GM18498 (cell line): Measurements from ENCODE around the gene ADGRD1.
A peak's percentile ranks its signal among the peaks of the same experiment; 100 is the strongest.

Experiments used
- ATAC-seq: cut with Tn5 transposase; IDR thresholded peaks from one replicate; pipeline ENCODE4 v1.9.1; 2021; ENCODE audit warnings: mild to moderate bottlenecking, moderate library complexity; ENCODE audit not compliant: unreplicated experiment

The ADGRD1 gene

DNA sequence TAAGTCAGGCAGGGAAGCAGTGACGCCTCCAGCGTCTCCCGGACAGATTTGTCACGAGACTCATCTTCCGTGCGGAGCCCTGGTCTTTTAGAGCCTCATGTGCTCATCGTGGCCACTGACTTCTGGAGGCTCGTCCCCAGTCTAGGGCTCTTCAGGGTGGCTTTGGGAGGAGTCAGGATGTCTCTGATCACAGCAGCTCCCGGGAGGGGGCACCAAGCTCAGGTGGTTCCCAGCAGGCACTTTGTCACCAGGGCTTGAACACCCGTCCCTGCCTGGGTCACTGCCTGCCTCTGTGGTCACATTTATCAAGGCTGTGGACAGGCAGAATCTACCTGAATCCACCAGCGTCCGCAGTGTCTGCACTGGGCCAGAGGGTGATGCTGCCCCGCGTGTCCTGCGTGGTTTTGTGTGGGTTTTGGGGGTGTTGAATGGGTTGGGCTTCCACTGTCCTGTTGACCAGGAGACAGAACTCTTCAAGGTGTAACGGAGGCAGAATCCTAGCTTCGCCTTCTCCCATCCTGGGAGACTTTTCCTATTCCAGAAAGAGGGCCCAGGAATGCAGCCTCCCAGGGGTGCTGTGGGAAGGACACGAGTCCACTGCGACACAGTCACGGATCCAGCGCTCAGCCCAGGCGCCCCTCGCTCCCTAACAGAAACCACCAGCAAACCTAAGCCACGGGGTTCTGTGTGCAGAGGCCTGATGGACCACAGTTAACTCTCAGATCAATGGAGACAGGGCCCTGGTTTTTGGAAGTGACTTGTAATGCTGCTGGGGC lies 132.3 kb downstream of the ADGRD1 start:
- no peak for ATAC-seq

DNA sequence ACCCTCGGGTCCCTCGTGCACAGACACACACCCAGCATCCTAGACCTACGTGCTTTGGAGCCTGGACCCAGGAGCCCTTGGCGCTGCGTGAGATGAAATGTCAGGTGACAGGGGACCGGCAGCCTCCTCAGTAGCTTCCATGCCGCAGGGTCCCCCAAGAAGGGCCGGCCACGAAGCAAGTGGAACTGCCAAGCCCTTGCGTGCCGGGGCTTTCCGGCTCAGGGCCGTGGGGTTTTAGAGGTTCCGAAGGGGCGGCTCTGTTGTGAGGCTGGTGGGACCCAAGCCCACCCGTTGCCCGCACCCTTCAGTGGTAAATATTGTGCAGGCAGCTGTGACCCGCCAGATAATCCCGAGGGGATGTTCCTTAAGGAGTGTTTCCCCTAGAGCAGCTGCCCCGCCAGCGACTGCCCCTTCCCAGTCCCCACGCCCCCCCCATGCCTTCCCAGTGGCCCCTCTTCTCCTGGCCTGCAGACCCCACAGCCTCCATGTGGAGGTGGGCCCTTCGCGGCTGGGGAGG lies 133.7 kb downstream of the ADGRD1 start:
- ATAC-seq = no peak

DNA sequence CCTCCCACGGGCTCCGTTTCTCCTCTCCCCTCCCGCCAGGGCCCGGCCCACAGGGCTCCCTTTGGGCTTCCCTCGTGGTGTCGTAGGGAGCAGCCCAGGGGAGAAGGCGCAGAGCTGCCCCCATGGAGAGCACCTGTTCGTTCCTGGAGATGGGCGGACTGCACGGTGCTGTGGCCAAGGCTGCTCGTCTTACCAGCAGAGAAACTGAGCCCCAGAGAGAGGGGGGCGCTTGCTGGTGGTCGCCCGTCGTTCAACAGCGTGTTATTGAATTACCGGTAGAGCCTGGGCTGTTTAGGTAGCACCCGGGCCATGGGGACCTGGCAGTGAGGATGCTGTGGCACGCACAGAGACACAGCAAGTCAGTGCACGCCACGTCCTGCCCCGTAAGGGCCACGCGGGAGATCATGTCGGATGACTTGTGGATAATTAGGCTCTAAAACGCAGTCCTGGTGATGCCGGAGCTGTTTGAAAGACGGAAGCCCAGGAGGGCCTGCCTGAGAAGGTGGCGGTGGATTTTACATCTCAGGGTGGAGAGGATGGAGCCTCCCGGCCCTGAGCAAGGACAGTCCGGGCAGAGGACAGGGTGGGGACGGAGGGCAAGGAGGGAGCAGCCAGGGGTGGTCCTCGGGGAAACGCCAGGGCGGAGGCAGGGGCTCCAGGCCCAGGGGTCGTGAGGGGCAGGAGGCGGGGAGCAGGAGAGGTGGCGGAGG lies 134.4 kb downstream of the ADGRD1 start:
- ATAC-seq = no peak

DNA sequence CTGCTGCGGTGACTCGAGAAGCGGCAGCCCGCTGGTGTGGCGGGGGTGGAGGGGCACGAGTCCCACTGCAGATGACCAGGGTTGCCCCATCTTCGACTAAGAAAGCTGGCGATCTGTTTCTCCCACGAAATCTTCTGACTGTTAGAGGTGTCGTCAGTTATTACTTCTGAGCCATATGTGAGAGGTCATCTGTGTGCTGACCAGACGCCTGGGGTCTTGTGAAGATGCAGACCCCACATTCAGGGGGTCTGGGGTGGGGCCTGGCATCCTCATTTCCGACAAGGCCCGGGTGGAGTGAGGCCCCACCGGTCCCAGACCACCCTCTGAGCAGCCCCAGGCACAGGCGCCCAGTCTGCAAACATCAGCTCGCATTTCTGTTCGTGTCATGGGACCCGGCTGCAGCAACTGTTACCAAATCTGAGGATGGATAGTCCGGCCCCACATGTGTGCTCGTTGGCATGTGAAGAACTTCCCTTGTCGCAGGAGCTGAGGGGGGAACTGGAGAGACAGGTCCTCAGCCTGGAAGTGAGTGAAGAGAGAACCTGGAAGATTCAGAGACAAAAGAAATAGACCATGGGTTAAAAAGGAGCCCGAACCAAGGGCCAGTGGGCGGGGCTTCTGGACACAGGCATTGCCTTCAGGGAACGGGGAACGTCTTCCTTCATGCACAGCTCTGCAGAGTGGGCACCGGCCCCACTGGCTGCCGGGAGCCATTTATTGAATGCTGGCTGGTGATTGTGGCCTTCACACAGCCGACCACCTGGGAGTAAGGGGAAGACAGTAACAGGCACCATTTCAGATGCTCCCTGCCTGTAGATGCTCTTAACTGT lies 135.2 kb downstream of the ADGRD1 start:
- ATAC-seq = no peak

DNA sequence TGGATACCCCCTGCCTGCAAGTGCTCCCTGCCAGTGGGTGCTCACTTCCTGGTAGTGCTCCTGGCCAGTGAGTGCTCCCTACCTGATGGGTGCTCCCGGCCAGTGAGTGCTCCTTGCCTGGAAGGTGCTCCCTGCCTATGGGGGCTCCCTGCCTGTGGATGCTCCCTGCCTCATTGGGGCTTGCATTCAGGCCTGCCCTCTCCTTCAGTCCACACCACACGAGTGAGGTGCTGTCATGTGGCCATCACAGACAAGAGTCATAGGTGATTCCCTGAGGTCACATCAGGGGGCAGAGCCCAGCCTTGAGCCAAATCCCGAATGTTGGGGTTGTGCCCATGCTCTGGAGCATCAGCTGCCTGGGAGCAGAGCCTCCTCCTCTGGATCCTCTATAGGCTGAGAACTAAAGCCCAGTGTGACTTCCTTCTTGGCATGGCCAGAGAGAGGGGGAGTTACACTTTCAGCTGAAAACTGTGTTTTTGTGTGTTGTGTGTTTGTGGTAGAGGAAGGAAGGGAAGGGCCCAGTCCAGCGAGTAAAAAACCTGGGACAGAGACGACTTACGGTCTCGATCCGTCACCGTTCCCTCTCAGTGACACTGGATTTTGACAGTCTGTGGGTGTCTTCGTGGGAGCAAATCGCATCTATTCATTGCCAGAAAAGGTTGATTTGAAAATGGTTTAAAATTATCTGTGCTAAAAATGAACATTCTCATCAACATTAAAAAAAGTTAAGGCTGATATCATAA lies 136.0 kb downstream of the ADGRD1 start:
- no peak for ATAC-seq

DNA sequence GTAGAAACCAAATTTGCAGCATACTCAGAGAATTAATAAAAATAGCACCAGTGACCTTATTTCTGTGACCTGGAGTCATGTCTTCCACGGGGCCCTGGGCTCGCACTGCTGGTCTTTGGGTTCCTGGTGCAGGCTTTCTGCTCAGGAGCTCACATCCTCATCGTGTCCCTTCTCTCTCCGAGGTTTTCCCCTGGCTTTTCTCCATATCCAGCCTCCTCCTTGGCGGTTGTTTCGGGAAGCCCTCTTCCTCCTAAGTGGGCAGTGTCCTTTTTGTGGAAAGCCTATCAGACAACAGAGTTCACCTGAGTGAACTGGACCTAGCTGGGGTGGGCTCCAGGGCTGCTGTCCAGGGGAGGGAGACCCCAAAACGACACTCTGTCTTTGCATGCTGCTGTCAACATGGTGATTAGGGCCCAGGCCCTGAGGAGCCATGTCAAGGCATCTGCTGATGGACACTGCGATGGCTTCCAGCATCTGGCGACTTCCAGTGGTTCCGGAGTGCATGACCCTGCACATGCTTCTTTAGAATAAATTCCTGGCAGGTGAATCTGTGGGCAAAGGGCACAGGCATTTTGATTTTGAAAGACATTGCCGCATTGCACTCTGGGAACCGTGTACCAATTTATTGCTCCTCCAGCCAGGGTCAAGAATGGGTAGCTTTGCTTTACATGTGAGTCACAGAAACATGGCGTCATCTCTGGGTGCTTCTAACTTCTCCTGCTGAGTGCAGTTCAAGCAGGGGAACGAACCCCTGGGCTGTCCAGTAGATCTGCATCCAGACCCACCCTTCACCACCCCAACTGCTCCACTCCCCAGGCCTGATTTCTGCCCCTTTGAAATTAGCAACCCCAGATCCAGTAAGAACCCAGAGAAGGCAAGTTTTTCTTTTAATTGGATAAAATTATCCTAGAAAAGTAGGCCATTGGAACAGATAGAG lies 136.8 kb downstream of the ADGRD1 start:
- no peak for ATAC-seq

DNA sequence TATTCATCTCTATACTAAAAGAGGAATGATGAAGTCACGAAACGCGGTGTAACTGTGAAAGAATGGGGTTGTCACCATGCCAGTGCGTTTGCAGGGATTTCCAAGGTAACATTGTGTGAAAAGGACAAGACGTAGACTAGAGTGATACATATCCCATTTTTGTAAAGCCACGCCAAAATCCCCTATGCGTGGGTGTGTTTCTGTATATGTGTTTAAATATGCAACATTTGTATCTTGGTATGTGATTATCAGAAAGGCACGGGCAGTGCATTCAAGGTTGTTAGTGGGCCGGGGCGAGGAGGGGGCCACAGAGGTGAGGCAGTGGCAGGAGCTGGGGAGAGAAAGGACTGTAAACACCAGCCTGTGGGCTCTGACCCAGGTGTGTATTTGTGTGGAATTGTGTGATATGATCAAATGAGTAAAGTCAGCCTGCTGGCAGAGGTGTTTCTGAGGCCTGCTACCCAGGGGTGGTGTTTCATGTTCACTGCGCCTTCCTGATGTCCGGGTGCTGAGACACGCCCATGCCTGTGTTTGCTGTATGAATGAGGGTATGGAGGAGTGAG lies 137.8 kb downstream of the ADGRD1 start:
- no peak for ATAC-seq

DNA sequence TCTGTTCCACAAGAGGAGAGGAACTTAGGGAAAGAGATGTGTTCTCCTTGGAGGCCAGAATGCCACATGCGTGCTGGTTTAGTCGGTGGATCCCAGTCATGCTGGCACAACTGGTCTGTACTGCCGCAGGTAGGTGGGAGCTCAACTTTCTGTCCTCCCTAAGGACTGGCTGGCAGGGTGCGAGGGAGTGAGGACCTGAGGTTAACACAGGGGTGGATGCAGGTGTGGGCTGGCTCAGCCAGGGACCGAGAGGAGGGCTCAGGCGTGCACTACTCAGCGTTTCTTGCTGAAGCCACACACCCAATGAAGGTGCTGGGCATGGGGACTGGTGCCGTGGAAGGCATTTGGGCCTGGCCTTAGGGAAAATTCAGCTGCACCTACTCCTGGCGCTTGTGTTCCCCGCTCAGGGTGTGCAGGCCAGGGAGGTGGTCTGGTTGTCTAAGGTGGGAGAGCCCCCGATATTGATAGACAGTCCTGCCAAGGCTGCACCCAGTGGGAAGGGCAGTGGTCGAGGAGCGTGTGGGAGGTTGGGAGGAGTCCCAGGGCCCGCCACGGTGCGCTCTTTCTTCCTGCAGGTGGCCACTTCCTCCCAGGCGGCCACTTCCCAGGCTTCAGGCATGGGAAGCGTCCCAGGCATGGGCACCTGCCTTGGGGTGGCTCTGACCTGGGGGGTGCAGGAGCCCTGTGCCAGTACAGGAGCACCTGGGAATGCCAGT lies 138.4 kb downstream of the ADGRD1 start:
- no peak for ATAC-seq

DNA sequence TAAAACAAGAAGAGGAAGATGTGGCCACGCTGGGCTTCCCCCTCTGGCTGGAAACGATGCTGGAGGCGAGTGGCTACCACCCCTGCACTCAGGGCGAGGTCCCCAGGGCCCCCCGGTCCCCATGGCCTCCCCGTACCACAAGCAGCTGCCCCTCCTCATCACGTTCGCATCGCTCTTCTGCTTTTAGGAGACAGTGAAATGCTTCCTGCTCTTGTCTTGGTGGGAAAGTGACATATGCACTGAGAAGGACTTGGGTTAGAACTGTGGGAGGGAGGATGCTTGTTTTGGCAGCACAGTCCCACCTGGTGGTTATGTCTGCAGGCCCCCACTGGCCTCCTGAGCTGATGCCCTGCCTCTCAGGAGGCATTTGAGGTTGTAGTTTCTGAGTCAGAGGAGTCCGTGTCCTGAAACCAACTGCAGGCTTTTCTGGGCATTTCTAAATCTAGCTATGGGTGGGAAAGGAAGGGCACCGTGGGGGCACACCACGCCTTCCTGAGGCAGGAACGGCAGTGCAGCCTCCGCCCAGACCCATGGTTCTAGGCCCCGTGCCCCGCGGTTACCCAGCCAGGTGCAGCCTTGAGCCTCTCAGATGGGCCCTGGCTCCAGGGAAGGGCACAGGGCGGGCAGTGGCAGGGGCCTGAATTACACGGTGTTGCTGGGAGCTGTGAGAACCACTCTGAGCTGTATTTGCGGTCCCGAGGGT lies 139.3 kb downstream of the ADGRD1 start:
- peak; percentile 69 for ATAC-seq

DNA sequence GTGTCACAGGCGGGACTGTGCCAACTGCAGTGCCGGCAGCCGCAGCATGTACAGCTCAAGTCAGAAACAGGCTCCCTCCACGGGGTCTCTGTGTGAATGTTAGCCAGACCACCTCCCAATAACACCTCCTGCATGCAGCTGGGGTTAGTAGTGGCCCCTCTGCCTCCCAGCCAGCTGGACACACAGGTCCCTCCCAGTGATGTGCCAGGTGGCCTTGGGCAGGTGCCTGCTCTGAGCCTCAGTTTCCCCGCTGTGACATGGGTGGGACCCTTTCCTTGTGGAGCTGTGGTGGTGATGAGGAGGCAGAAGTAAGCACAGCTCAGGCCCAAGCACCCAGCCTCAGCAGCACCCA lies 139.9 kb downstream of the ADGRD1 start:
- no peak for ATAC-seq

DNA sequence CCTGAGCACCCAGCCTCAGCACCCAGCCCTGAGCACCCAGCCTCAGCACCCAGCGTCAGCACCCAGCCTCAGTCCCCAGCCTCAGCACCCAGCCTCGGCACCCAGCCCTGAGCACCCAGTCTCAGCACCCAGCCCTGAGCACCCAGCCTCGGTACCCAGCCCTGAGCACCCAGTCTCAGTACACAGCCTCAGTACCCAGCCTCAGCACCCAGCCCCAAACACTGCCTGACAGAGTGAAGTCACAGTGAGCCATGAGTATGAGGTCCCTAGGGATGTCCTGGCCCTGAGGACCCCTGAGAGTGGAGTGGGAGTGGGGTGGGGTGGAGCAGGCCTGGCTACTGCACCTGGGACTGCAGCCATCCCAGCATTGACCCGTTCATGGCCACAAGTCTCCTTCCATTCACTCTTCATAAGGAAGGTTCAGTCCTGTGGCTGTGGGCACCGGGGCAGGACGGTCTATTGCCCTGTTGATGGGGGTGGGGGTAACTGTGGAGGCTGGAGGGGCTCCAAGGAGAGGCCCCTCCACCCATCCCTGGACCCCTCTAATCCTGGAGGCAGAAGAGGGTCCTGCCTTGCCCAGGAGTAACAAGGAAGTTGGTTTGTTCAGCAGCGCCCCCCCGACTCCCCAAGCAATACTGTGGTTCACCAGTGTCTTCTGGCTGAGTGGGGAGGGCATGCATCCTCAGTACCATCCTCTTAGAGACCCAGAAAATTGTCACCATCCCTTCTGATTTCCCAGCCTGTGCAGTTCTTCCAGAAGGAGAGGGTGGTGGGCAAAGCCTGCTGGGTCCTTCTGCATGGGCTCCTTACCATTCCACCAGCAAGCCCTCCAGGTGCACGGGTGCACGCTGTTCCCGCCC lies 140.5 kb downstream of the ADGRD1 start:
- no peak for ATAC-seq

DNA sequence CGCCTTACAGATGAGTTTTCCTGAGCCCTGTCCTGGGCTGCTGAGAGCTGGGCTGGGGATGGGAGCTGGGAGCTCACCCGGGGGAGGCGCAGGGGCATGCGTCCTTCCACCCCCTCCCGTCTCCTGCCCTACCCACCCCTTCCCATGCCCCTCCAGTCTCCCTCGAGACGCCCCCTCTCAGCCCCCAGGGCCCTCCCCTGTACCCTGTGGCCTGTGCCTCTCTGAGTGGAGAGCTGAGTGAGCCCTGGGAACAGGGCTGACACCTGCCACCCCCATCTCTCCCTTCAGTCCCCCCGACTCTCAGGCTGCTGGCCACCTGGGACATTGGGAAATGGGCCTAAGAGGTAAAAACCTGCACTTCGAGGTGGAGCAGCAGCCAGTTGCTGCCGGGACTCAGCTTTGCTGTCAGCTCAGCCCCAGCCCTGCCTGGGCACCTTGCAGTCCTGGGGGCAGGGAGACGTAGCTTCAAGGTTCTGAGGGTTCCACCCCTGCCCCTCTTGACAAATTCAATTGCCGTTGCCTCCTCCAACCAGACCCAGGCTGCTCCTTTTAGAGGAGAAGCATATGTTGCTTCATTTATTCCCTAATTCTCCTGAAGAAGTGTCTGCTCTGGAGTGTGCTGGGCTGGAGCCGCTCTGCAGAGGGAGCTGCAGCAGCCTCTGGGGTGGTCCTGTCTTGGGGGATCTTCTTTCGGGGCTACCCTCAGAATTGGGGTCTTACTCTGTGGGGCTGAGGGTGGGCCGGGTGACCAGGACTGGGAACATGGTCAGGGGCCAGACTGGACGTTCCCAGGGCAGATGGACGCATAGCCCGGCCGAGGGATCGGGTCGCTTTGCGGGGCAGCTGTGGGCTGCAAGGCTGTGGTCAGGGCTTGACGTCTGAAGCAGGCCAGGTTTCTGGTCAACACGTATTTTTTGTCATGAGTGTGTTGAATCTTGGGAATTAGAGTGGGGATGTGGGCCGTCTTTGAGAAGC lies 141.4 kb downstream of the ADGRD1 start:
- no peak for ATAC-seq

DNA sequence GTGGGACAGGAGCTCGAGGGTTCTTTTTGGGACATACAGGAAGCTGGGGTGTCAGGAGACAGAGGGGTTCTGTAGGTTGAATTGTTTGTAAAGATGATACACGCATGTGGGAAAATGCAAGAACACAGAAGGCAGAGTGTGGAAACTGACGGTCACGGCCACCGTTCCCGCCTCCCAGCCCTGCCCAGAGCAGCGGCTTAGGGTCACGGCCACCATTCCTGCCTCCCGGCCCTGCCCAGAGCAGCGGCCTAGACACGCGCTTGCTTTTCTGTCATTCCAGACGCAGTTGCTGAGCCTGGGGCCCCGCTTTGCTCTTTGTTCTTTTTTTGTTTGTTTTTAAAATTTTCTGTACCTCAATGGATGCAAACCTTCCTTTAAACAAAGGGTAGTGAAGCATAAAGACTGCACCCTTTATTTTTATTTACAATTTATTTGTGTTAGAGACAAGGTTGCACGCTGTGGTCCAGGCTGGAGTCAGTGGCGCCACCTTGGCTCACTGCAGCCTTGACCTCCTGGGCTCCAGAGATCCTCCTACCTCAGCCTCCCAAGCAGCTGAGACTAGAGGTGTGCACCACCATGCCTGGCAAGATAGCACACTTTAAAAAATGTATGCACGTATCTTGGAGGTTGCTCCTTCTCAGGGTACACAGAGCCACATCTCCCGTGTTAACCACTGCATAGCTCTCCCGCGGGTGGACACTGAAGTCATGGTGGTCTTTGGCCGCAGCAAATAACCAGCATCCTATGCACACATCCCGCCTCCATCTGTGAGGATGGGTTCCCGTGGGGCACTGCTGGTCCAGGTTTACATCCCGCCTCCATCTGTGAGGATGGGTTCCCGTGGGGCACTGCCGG lies 142.3 kb downstream of the ADGRD1 start:
- no peak for ATAC-seq

DNA sequence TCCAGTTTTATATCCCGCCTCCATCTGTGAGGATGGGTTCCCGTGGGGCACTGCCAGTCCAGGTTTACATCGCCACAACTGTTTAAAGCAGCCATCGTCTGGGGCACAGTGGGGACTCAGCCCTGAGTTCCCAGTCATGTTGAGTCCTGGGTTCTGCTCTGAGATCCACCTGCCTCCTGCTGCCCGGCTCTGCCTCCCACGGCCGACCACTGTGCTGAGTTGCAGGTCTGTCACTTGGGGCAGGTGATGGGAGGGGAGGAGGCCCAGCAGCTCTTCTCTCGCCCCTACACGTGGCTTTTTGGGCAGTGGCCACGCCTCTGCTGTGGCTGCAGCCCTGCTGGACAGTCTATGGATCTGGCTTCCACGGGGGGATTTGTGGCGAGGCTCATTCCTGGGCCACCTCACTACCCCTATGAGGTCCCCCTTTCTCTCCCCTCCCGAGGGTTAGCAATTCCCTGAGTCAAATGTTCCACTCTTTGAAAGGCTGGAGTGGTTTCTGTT lies 143.0 kb downstream of the ADGRD1 start:
- ATAC-seq = no peak
